ENCODE measurements around the gene ABL1.

The ABL1 gene

GRCh38 chr9:130883479-130883878, 48.4 kb downstream of the ABL1 start:
- Histone ChIP-seq H3K27me3 (ENCODE audit: control insufficient read depth, low read length) (no peaks in the 10 kb centered on the region), H3K9me2 (replicated peaks; ENCODE audit: control insufficient read depth, low read length) (no peaks in the 10 kb centered on the region), H3K4me2 (ENCODE audit: low read length) (no peak overlapping the region), H3F3A (ENCODE audit: control insufficient read depth, insufficient read depth) (no peaks in the 10 kb centered on the region), H3K27ac (ENCODE audit: low read depth, low read length) (no peak overlapping the region), H3K4me3 (ENCODE audit: low read length) (no peak overlapping the region), H3K36me3 (ENCODE audit: control insufficient read depth, low read length) (peaks cover 42% of the 10 kb centered on the region), H3K4me1 (ENCODE audit: control insufficient read depth, low read length) (no peaks in the 10 kb centered on the region), H3K79me2 (ENCODE audit: control insufficient read depth, low read length) (no peaks in the 10 kb centered on the region), H4K20me1 (ENCODE audit: control insufficient read depth, insufficient read depth, low read depth, low read length) (no peaks in the 10 kb centered on the region), H3K9me3 (ENCODE audit: control insufficient read depth, insufficient read depth, low read length) (no peaks in the 10 kb centered on the region)
- TF ChIP-seq, protein P1, sequence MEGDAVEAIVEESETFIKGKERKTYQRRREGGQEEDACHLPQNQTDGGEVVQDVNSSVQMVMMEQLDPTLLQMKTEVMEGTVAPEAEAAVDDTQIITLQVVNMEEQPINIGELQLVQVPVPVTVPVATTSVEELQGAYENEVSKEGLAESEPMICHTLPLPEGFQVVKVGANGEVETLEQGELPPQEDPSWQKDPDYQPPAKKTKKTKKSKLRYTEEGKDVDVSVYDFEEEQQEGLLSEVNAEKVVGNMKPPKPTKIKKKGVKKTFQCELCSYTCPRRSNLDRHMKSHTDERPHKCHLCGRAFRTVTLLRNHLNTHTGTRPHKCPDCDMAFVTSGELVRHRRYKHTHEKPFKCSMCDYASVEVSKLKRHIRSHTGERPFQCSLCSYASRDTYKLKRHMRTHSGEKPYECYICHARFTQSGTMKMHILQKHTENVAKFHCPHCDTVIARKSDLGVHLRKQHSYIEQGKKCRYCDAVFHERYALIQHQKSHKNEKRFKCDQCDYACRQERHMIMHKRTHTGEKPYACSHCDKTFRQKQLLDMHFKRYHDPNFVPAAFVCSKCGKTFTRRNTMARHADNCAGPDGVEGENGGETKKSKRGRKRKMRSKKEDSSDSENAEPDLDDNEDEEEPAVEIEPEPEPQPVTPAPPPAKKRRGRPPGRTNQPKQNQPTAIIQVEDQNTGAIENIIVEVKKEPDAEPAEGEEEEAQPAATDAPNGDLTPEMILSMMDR (IDR thresholded peaks at IDR 0.05; ENCODE audit: low read depth, low read length, poor library complexity, severe bottlenecking) = no peak
- no peak for TF ChIP-seq EZH2phosphoT487 (IDR thresholded peaks at IDR 0.05; ENCODE audit: borderline replicate concordance, low read length)

DNA sequence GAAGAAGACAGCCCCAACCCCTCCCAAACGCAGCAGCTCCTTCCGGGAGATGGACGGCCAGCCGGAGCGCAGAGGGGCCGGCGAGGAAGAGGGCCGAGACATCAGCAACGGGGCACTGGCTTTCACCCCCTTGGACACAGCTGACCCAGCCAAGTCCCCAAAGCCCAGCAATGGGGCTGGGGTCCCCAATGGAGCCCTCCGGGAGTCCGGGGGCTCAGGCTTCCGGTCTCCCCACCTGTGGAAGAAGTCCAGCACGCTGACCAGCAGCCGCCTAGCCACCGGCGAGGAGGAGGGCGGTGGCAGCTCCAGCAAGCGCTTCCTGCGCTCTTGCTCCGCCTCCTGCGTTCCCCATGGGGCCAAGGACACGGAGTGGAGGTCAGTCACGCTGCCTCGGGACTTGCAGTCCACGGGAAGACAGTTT, 49.1 kb downstream of the ABL1 start:
- Histone ChIP-seq H3F3A (ENCODE audit: control insufficient read depth, insufficient read depth) (no peaks in the 10 kb centered on the region), H3K79me2 (ENCODE audit: control insufficient read depth, low read length) (no peaks in the 10 kb centered on the region), H3K4me1 (ENCODE audit: control insufficient read depth, low read length) (no peaks in the 10 kb centered on the region), H3K4me2 (ENCODE audit: low read length) (no peak overlapping the region), H4K20me1 (ENCODE audit: control insufficient read depth, insufficient read depth, low read depth, low read length) (no peaks in the 10 kb centered on the region), H3K9me2 (replicated peaks; ENCODE audit: control insufficient read depth, low read length) (no peaks in the 10 kb centered on the region), H3K27ac (ENCODE audit: low read depth, low read length) (no peak overlapping the region), H3K27me3 (ENCODE audit: control insufficient read depth, low read length) (no peaks in the 10 kb centered on the region), H3K36me3 (ENCODE audit: control insufficient read depth, low read length) (peaks cover 40% of the 10 kb centered on the region), H3K4me3 (ENCODE audit: low read length) (no peak overlapping the region), H3K9me3 (ENCODE audit: control insufficient read depth, insufficient read depth, low read length) (no peaks in the 10 kb centered on the region)
- no peak for TF ChIP-seq EZH2phosphoT487 (IDR thresholded peaks at IDR 0.05; ENCODE audit: borderline replicate concordance, low read length)
- TF ChIP-seq, protein P1 (IDR thresholded peaks at IDR 0.05; ENCODE audit: low read depth, low read length, poor library complexity, severe bottlenecking) = no peak

DNA sequence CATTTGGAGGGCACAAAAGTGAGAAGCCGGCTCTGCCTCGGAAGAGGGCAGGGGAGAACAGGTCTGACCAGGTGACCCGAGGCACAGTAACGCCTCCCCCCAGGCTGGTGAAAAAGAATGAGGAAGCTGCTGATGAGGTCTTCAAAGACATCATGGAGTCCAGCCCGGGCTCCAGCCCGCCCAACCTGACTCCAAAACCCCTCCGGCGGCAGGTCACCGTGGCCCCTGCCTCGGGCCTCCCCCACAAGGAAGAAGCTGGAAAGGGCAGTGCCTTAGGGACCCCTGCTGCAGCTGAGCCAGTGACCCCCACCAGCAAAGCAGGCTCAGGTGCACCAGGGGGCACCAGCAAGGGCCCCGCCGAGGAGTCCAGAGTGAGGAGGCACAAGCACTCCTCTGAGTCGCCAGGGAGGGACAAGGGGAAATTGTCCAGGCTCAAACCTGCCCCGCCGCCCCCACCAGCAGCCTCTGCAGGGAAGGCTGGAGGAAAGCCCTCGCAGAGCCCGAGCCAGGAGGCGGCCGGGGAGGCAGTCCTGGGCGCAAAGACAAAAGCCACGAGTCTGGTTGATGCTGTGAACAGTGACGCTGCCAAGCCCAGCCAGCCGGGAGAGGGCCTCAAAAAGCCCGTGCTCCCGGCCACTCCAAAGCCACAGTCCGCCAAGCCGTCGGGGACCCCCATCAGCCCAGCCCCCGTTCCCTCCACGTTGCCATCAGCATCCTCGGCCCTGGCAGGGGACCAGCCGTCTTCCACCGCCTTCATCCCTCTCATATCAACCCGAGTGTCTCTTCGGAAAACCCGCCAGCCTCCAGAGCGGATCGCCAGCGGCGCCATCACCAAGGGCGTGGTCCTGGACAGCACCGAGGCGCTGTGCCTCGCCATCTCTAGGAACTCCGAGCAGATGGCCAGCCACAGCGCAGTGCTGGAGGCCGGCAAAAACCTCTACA, 49.8 kb downstream of the ABL1 start:
- TF ChIP-seq, protein P1 (IDR thresholded peaks at IDR 0.05; ENCODE audit: low read depth, low read length, poor library complexity, severe bottlenecking) = no peak
- no peak for TF ChIP-seq EZH2phosphoT487 (IDR thresholded peaks at IDR 0.05; ENCODE audit: borderline replicate concordance, low read length)
- Histone ChIP-seq H3K4me3 (ENCODE audit: low read length) (no peak overlapping the region), H3K36me3 (ENCODE audit: control insufficient read depth, low read length) (peaks cover 33% of the 10 kb centered on the region), H3K9me2 (replicated peaks; ENCODE audit: control insufficient read depth, low read length) (no peaks in the 10 kb centered on the region), H3K4me2 (ENCODE audit: low read length) (no peak overlapping the region), H4K20me1 (ENCODE audit: control insufficient read depth, insufficient read depth, low read depth, low read length) (no peaks in the 10 kb centered on the region), H3K9me3 (ENCODE audit: control insufficient read depth, insufficient read depth, low read length) (no peaks in the 10 kb centered on the region), H3K27ac (ENCODE audit: low read depth, low read length) (no peak overlapping the region), H3F3A (ENCODE audit: control insufficient read depth, insufficient read depth) (no peaks in the 10 kb centered on the region), H3K4me1 (ENCODE audit: control insufficient read depth, low read length) (no peaks in the 10 kb centered on the region), H3K79me2 (ENCODE audit: control insufficient read depth, low read length) (no peaks in the 10 kb centered on the region), H3K27me3 (ENCODE audit: control insufficient read depth, low read length) (no peaks in the 10 kb centered on the region)
